TTC549 (cell line): ENCODE measurements around the gene STX16.

Source experiments
- FAIRE-seq: peaks from 2 replicates; lab custom pipeline; 2012; peaks lifted over from hg19 to GRCh38; lab: Jason Lieb, UNC

The STX16 gene

GRCh38 chr20:58677808-58678207 is 26.7 kb downstream of the STX16 start:
- FAIRE-seq = no peak

GRCh38 chr20:58678806-58679205 is 27.7 kb downstream of the STX16 start:
- no peak for FAIRE-seq

GRCh38 chr20:58682656-58683531 is 31.8 kb downstream of the STX16 start:
- no peak for FAIRE-seq

- FAIRE-seq = no peak
These were observed 33.2 kb downstream of the STX16 start for GRCh38 chr20:58684291-58684690.

- FAIRE-seq = no peak
These were observed 34.9 kb downstream of the STX16 start for GRCh38 chr20:58685988-58686387.

GRCh38 chr20:58688414-58688813 is 37.3 kb downstream of the STX16 start:
- no peak for FAIRE-seq

- no peak for FAIRE-seq
These were observed 37.8 kb downstream of the STX16 start for GRCh38 chr20:58688840-58689239.

- no peak for FAIRE-seq
These were observed 39.5 kb downstream of the STX16 start for GRCh38 chr20:58690396-58691135.

- no peak for FAIRE-seq
These were observed 40.9 kb downstream of the STX16 start for GRCh38 chr20:58691773-58692578.

GRCh38 chr20:58692579-58693225 is 41.6 kb downstream of the STX16 start, which contains the start of gene NPEPL1:
NPEPL1 (plus strand) TSS chr20:58692800; CDS start chr20:58692901, 101 bp downstream.
- FAIRE-seq = no peak

GRCh38 chr20:58693226-58694006 is 42.3 kb downstream of the STX16 start:
- FAIRE-seq = no peak

- FAIRE-seq = no peak
These were observed 43.4 kb downstream of the STX16 start for GRCh38 chr20:58694241-58695083.

GRCh38 chr20:58695084-58695722 is 44.1 kb downstream of the STX16 start:
- no peak for FAIRE-seq

- no peak for FAIRE-seq
These were observed 44.9 kb downstream of the STX16 start for GRCh38 chr20:58695895-58696375.

GRCh38 chr20:58696411-58696961 is 45.4 kb downstream of the STX16 start:
- FAIRE-seq = no peak

- no peak for FAIRE-seq
These were observed 46.3 kb downstream of the STX16 start for GRCh38 chr20:58697201-58697866.

GRCh38 chr20:58697867-58698703 is 47.0 kb downstream of the STX16 start:
- no peak for FAIRE-seq
